Hepatocyte (in vitro differentiated cells): ENCODE results near the gene HNF1B. TPM values are rescaled to one million over a fixed set of nuclear protein-coding genes. Genes with fewer than 3 reads are reported as not detected.

Source experiments
- DNase-seq: peaks from one replicate; pipeline ENCODE4 v3.0.0-alpha.2; 2016; ENCODE audit warnings: low spot score
- H2AFZ ChIP-seq: fragments of 200-600 bp; sonication (generic); 2 replicates; pipeline ENCODE4 v1.6.0; 2016; ENCODE audit warnings: antibody characterized with exemption, mild to moderate bottlenecking
- H3K27ac ChIP-seq: fragments of 200-600 bp; sonication (generic); 2 replicates; pipeline ENCODE4 v1.5.1; 2016; ENCODE audit warnings: mild to moderate bottlenecking
- H3K27me3 ChIP-seq: fragments of 200-600 bp; sonication (generic); 2 replicates; pipeline ENCODE4 v1.6.1; 2016
- H3K36me3 ChIP-seq: fragments of 200-600 bp; sonication (generic); replicated peaks from 2 replicates; pipeline ENCODE4 v1.5.1; 2016; ENCODE audit warnings: low read depth; ENCODE audit not compliant: insufficient read depth
- H3K4me1 ChIP-seq: fragments of 200-600 bp; sonication (generic); 2 replicates; pipeline ENCODE4 v1.5.1; 2016; ENCODE audit warnings: mild to moderate bottlenecking, moderate library complexity; ENCODE audit not compliant: insufficient read depth
- H3K4me2 ChIP-seq: fragments of 200-600 bp; sonication (generic); 2 replicates; pipeline ENCODE4 v1.6.0; 2016
- H3K4me3 ChIP-seq: fragments of 200-600 bp; sonication (generic); 2 replicates; pipeline ENCODE4 v1.5.1; 2016; ENCODE audit warnings: mild to moderate bottlenecking
- H3K79me2 ChIP-seq: fragments of 200-600 bp; sonication (generic); 2 replicates; pipeline ENCODE4 v1.6.0; 2017; ENCODE audit warnings: mild to moderate bottlenecking
- H3K9me2 ChIP-seq: fragments of 200-600 bp; sonication (generic); replicated peaks from 2 replicates; pipeline ENCODE4 v1.6.0; 2017; ENCODE audit warnings: mild to moderate bottlenecking; ENCODE audit not compliant: insufficient read depth
- H3K9me3 ChIP-seq: fragments of 200-600 bp; sonication (generic); 2 replicates; pipeline ENCODE4 v1.5.1; 2016; ENCODE audit warnings: low read depth, mild to moderate bottlenecking
- H4K20me1 ChIP-seq: fragments of 200-600 bp; sonication (generic); 2 replicates; pipeline ENCODE4 v1.6.0; 2016; ENCODE audit warnings: mild to moderate bottlenecking; ENCODE audit not compliant: insufficient read depth, poor library complexity, severe bottlenecking
- CTCF ChIP-seq: fragments of 200-600 bp; sonication (generic); IDR thresholded peaks from 2 replicates; pipeline ENCODE4 v1.5.1; 2016; ENCODE audit warnings: antibody characterized with exemption, mild to moderate bottlenecking; ENCODE audit not compliant: poor library complexity
- EZH2 ChIP-seq: fragments of 200-600 bp; sonication (generic); IDR thresholded peaks from 2 replicates; pipeline ENCODE4 v1.6.1; 2016; ENCODE audit warnings: antibody characterized with exemption, mild to moderate bottlenecking, borderline replicate concordance
- EZH2phosphoT487 ChIP-seq: fragments of 200-600 bp; sonication (generic); IDR thresholded peaks from one replicate; pipeline ENCODE4 v1.6.1; 2018; ENCODE audit warnings: antibody characterized with exemption, mild to moderate bottlenecking, low read depth, moderate library complexity; ENCODE audit not compliant: unreplicated experiment, severe bottlenecking
- WGBS: methylation state at CpG from one replicate; pipeline ENCODE4 v1.1.6; 2016; ENCODE audit warnings: low lambda C conversion rate; ENCODE audit errors: missing lambda C conversion rate; 5-methylcytosine and 5-hydroxymethylcytosine counted together
- polyA plus RNA-seq: library from polyadenylated mRNA; unstranded; fragments of >200 nt; fragmentation: Nextera tagmentation; extraction: Ambion mirVana; gene quantifications from 2 replicates; pipeline ENCODE4 v1.2.1, GENCODE V29; 2016
- total RNA-seq: library from RNA; depleted of rRNA; stranded (reverse); fragments of >200 nt; gene quantifications from 2 replicates; pipeline ENCODE4 v1.2.3, GENCODE V29; 2014

Gene HNF1B
- total and polyA plus RNA-seq, 2 experiments from 2014 or later, result 8.8 to 18.2 TPM

GRCh38 chr17:37720989-37721388, 23.9 kb downstream of the HNF1B start:
- Histone ChIP-seq H3K9me2 (no peaks in the 10 kb centered on the region), H3K79me2 (peaks cover 8% of the 10 kb centered on the region), H3K27ac (peak overlapping the region; percentile 49), H3K36me3 (no peaks in the 10 kb centered on the region), H2AFZ (no peak overlapping the region), H3K4me1 (peaks cover 27% of the 10 kb centered on the region), H3K27me3 (no peaks in the 10 kb centered on the region), H3K4me2 (no peak overlapping the region), H4K20me1 (no peaks in the 10 kb centered on the region), H3K4me3 (no peak overlapping the region), H3K9me3 (no peaks in the 10 kb centered on the region)
- no peak for TF ChIP-seq EZH2
- TF ChIP-seq CTCF, result no peak
- no peak for TF ChIP-seq EZH2phosphoT487
- no peak for DNase-seq
- 59% methylated on average over 4 of the region's 4 CpGs for WGBS

- no peaks in the 10 kb centered on the region for H4K20me1 ChIP-seq
- H3K27ac ChIP-seq, result no peak overlapping the region
- no peaks in the 10 kb centered on the region for H3K27me3 ChIP-seq
- WGBS, result 78% methylated on average over 4 of the region's 4 CpGs
- H3K4me3 ChIP-seq, result no peak overlapping the region
- peaks cover 27% of the 10 kb centered on the region for H3K4me1 ChIP-seq
- H3K4me2 ChIP-seq, result no peak overlapping the region
- no peak for DNase-seq
- peaks cover 8% of the 10 kb centered on the region for H3K79me2 ChIP-seq
- no peaks in the 10 kb centered on the region for H3K9me3 ChIP-seq
- no peak overlapping the region for H2AFZ ChIP-seq
- no peaks in the 10 kb centered on the region for H3K9me2 ChIP-seq
- H3K36me3 ChIP-seq, result no peaks in the 10 kb centered on the region
- TF ChIP-seq EZH2 (no peak), CTCF (no peak), EZH2phosphoT487 (no peak)
These were observed 25.0 kb downstream of the HNF1B start for GRCh38 chr17:37719866-37720265.

- Histone ChIP-seq H3K36me3 (no peaks in the 10 kb centered on the region), H3K27ac (peak overlapping the region; percentile 93), H3K4me1 (peaks cover 27% of the 10 kb centered on the region), H3K9me3 (no peaks in the 10 kb centered on the region), H3K4me3 (no peak overlapping the region), H3K4me2 (no peak overlapping the region), H2AFZ (no peak overlapping the region), H3K9me2 (no peaks in the 10 kb centered on the region), H3K27me3 (no peaks in the 10 kb centered on the region), H3K79me2 (peaks cover 8% of the 10 kb centered on the region), H4K20me1 (no peaks in the 10 kb centered on the region)
- no peak for TF ChIP-seq EZH2phosphoT487
- TF ChIP-seq CTCF, result no peak
- no peak for TF ChIP-seq EZH2
- WGBS, result 94% methylated on average over 3 of the region's 3 CpGs
- DNase-seq, result no peak
These were observed 26.4 kb downstream of the HNF1B start for GRCh38 chr17:37718324-37719048.
